ENCODE results near the gene E4F1. TPM values are rescaled to one million over a fixed set of nuclear protein-coding genes. Genes with fewer than 3 reads are reported as not detected.

The E4F1 gene
- total and polyA plus RNA-seq, 10 of the 15 experiments (the other 5 are each of a cell fraction or from before 2014, with no cell fraction given) = 0.23 to 36.5 (median 14.5) TPM

- 0 out of 2 replicates have a peak, but pooled peaks cover 3% of the 10 kb centered on the region for H4K20me1 ChIP-seq (ENCODE audit: control insufficient read depth, insufficient read depth)
- ChIA-PET CTCF (interaction anchor here (0.5 kb wide), 1 partner anchor 152 kb away, joined by 3 read pairs; no protein-coding TSS in a partner anchor), POLR2A (no interaction called here), RAD21 (ENCODE audit: unreplicated experiment) (no interaction called here), SMC1A (ENCODE audit: uncharacterized antibody, unreplicated experiment) (no interaction called here)
- TF ChIP-seq NFYA (IDR thresholded peaks at IDR 0.05; ENCODE audit: borderline replicate concordance, low read depth, low read length) (no peak), SMC3 (IDR thresholded peaks at IDR 0.05; ENCODE audit: borderline replicate concordance, low read length) (no peak), NFXL1 (IDR thresholded peaks at IDR 0.05; ENCODE audit: borderline replicate concordance) (no peak)
- no peak overlapping the region for H2AFZ ChIP-seq (ENCODE audit: control insufficient read depth, low read depth, low read length)
- WGBS (ENCODE audit: insufficient coverage, insufficient replicate concordance, low lambda C conversion rate, missing lambda C conversion rate) = 88% methylated on average over 16 of the region's 16 CpGs
- intact Hi-C loops (cut with micrococcal nuclease; ENCODE audit: unreplicated experiment) = no loop called here
- no peak for ATAC-seq
- peaks cover 5% of the 10 kb centered on the region for H3K79me2 ChIP-seq (ENCODE audit: control insufficient read depth, insufficient read depth, low read length)
- H3K36me3 ChIP-seq (ENCODE audit: control insufficient read depth in 2 of 2, insufficient read depth in 2 of 2, low read length in 1 of 2) = no peaks in the 10 kb centered on the region
- BruUV-seq (replicated peaks) = no TSS peak
- no peak overlapping the region for H3K9ac ChIP-seq (ENCODE audit: control insufficient read depth, insufficient read depth, low read length)
- no peak for DNase-seq (ENCODE audit: low read depth, low spot score)
- no peaks in the 10 kb centered on the region for H3K27me3 ChIP-seq (replicated peaks in 1 of 2; ENCODE audit: control insufficient read depth in 2 of 2, insufficient read depth in 2 of 2, low read length in 1 of 2)
- no peak overlapping the region for H3K27ac ChIP-seq (ENCODE audit: control insufficient read depth, insufficient read depth)
- no peaks in the 10 kb centered on the region for H3K9me3 ChIP-seq (replicated peaks; ENCODE audit: control insufficient read depth, insufficient read depth, low read length)
- in situ Hi-C loops (cut with MboI) = no loop called here
- no peak for FAIRE-seq
- peaks cover 11% of the 10 kb centered on the region for H3K4me1 ChIP-seq (ENCODE audit: control insufficient read depth, insufficient read depth, low read length)
- no peak overlapping the region for H3K4me3 ChIP-seq
- H3K4me2 ChIP-seq (ENCODE audit: control insufficient read depth, insufficient read depth) = no peak overlapping the region
These were observed 50.1 kb downstream of the E4F1 start for GRCh38 chr16:2273484-2273883.

- ChIA-PET CTCF (no interaction called here), POLR2A (no interaction called here), SMC1A (ENCODE audit: uncharacterized antibody, unreplicated experiment) (interaction anchor here (1.0 kb wide), 1 partner anchor 10 kb away, joined by 3 read pairs; no protein-coding TSS in a partner anchor), RAD21 (ENCODE audit: unreplicated experiment) (no interaction called here)
- Histone ChIP-seq H4K20me1 (ENCODE audit: control insufficient read depth, insufficient read depth) (0 out of 2 replicates have a peak, but pooled peaks cover 3% of the 10 kb centered on the region), H3K4me1 (ENCODE audit: control insufficient read depth, insufficient read depth, low read length) (peaks cover 11% of the 10 kb centered on the region), H2AFZ (ENCODE audit: control insufficient read depth, low read depth, low read length) (no peak overlapping the region), H3K27ac (ENCODE audit: control insufficient read depth, insufficient read depth) (no peak overlapping the region), H3K9me3 (replicated peaks; ENCODE audit: control insufficient read depth, insufficient read depth, low read length) (no peaks in the 10 kb centered on the region), H3K4me3 (no peak overlapping the region), H3K4me2 (ENCODE audit: control insufficient read depth, insufficient read depth) (no peak overlapping the region), H3K36me3 (ENCODE audit: control insufficient read depth in 2 of 2, insufficient read depth in 2 of 2, low read length in 1 of 2) (no peaks in the 10 kb centered on the region), H3K79me2 (ENCODE audit: control insufficient read depth, insufficient read depth, low read length) (peaks cover 3% of the 10 kb centered on the region), H3K9ac (ENCODE audit: control insufficient read depth, insufficient read depth, low read length) (no peak overlapping the region), H3K27me3 (replicated peaks in 1 of 2; ENCODE audit: control insufficient read depth in 2 of 2, insufficient read depth in 2 of 2, low read length in 1 of 2) (no peaks in the 10 kb centered on the region)
- in situ Hi-C loops (cut with MboI) (no loop called here), intact Hi-C loops (cut with micrococcal nuclease; ENCODE audit: unreplicated experiment) (no loop called here)
- DNase-seq (ENCODE audit: low read depth, low spot score) (no peak), ATAC-seq (no peak), FAIRE-seq (no peak)
- 83% methylated on average over 10 of the region's 10 CpGs for WGBS (ENCODE audit: insufficient coverage, insufficient replicate concordance, low lambda C conversion rate, missing lambda C conversion rate)
- no peak for TF ChIP-seq ZNF274 (IDR thresholded peaks at IDR 0.05; ENCODE audit: insufficient read depth, insufficient read length)
- no peak for TF ChIP-seq FOS (IDR thresholded peaks at IDR 0.05; ENCODE audit: borderline replicate concordance, extremely low read depth, insufficient read length)
- TF ChIP-seq MTA3 (IDR thresholded peaks at IDR 0.05; ENCODE audit: borderline replicate concordance, low read length) = no peak
- no peak for TF ChIP-seq SKIL (IDR thresholded peaks at IDR 0.05; ENCODE audit: low read depth, poor library complexity, severe bottlenecking)
- no TSS peak for BruUV-seq (replicated peaks)
These were observed 50.5 kb downstream of the E4F1 start for GRCh38 chr16:2273931-2274330.
